ENCODE results near the gene CAP2.

Gene CAP2

DNA sequence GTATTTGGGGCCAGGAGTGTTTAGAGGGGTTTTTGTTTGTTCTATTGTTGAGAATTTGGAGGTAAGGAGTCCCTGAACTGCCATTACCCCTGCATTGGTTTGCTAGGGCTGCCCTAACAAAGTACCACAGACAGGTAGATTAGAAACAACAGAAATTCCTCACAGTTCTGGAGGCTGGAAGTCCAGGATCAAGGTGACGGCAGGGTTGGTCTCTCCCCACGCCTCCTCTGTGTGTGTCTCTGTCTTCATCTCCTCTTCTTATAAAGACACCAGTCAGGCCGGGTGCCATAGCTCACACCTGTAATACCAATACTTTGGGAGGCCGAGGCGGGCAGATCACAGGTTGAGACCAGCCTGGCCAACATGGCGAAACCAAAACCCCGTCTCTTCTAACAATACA is 109.7 kb downstream of the CAP2 start:
- Histone ChIP-seq H3K36me3 (ENCODE audit: control insufficient read depth, insufficient read depth, low read length) (no peaks in the 10 kb centered on the region), H3K4me3 (ENCODE audit: low read depth, low read length) (no peak overlapping the region), H3K4me1 (ENCODE audit: control insufficient read depth, insufficient read depth, low read length) (no peaks in the 10 kb centered on the region), H3K27me3 (ENCODE audit: control insufficient read depth, insufficient read depth, low read length) (no peaks in the 10 kb centered on the region), H3K9me3 (ENCODE audit: control insufficient read depth, insufficient read depth, low read length) (no peaks in the 10 kb centered on the region), H3K9ac (ENCODE audit: low read depth, low read length) (no peak overlapping the region), H3K27ac (ENCODE audit: low read depth, low read length) (no peak overlapping the region)

DNA sequence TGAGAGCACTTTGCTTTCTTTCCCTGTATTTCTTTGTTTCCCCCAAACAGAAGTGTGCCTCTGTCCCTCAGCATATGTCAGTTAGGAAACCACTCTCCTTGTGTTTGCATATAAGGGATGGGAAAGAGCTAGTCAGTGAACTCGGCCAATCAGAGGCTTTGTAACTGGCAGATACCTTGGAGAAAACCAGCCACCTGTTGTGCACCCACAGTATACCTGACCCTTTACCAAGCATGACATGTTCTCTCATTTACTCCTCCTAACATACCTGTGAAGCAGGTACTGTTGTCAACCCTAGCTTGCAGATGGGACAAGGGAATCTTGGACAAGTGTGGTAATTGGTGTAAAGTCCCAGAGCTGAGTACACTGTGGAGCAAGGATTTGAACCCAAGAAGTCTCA is 110.6 kb downstream of the CAP2 start:
- no peak overlapping the region for H3K9ac ChIP-seq (ENCODE audit: low read depth, low read length)
- no peak overlapping the region for H3K4me3 ChIP-seq (ENCODE audit: low read depth, low read length)
- no peaks in the 10 kb centered on the region for H3K9me3 ChIP-seq (ENCODE audit: control insufficient read depth, insufficient read depth, low read length)
- H3K27me3 ChIP-seq (ENCODE audit: control insufficient read depth, insufficient read depth, low read length): no peaks in the 10 kb centered on the region
- no peak overlapping the region for H3K27ac ChIP-seq (ENCODE audit: low read depth, low read length)
- no peaks in the 10 kb centered on the region for H3K36me3 ChIP-seq (ENCODE audit: control insufficient read depth, insufficient read depth, low read length)
- no peaks in the 10 kb centered on the region for H3K4me1 ChIP-seq (ENCODE audit: control insufficient read depth, insufficient read depth, low read length)

DNA sequence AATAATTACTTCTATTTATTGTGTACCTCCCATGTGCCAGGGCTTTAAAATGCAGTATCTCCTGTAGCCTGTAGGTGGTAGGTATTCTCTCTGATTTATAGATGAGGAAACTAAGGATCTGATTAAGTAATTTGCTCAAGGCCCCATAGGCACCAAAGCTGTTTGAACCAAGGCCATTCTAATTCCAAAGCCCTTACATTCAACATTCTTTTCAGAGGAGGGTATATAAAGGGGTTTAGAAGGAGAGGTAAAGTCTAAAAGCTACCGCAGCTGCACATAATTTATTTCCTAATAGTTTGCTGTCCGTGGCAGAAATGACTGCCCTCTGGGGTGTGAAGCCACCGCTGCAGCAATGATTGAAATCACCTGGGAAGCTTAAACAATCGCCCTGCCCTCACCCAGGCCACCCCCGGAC is 111.7 kb downstream of the CAP2 start:
- Histone ChIP-seq H3K4me3 (ENCODE audit: low read depth, low read length) (no peak overlapping the region), H3K27ac (ENCODE audit: low read depth, low read length) (no peak overlapping the region), H3K9ac (ENCODE audit: low read depth, low read length) (no peak overlapping the region), H3K9me3 (ENCODE audit: control insufficient read depth, insufficient read depth, low read length) (no peaks in the 10 kb centered on the region), H3K27me3 (ENCODE audit: control insufficient read depth, insufficient read depth, low read length) (no peaks in the 10 kb centered on the region), H3K4me1 (ENCODE audit: control insufficient read depth, insufficient read depth, low read length) (no peaks in the 10 kb centered on the region), H3K36me3 (ENCODE audit: control insufficient read depth, insufficient read depth, low read length) (no peaks in the 10 kb centered on the region)

DNA sequence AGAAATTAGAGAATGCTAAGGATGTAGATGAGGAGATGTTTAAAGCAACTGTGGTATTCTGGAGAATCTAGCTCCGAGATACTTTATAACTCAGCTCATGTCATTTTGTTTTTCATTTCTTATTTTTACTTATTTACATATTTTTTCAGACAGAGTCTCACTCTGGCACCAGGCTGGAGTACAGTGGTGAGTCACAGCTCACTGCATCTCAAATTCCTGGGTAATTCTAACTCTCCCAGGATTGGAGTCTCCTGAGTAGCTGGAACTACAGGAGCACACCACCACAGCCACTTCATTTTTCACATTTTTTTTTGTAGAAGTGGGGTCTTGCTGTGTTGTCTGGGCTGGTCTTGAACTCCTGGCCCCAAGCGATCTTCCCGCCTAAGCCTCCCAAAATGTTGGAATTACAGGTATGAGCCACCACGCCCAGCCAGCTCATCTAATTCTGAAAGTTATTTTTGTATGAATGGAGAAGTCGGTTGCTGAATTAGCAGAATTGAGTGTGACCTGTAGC is 112.4 kb downstream of the CAP2 start:
- H3K4me3 ChIP-seq (ENCODE audit: low read depth, low read length): no peak overlapping the region
- no peaks in the 10 kb centered on the region for H3K9me3 ChIP-seq (ENCODE audit: control insufficient read depth, insufficient read depth, low read length)
- no peak overlapping the region for H3K9ac ChIP-seq (ENCODE audit: low read depth, low read length)
- no peaks in the 10 kb centered on the region for H3K27me3 ChIP-seq (ENCODE audit: control insufficient read depth, insufficient read depth, low read length)
- no peaks in the 10 kb centered on the region for H3K36me3 ChIP-seq (ENCODE audit: control insufficient read depth, insufficient read depth, low read length)
- H3K4me1 ChIP-seq (ENCODE audit: control insufficient read depth, insufficient read depth, low read length): no peaks in the 10 kb centered on the region
- H3K27ac ChIP-seq (ENCODE audit: low read depth, low read length): no peak overlapping the region

DNA sequence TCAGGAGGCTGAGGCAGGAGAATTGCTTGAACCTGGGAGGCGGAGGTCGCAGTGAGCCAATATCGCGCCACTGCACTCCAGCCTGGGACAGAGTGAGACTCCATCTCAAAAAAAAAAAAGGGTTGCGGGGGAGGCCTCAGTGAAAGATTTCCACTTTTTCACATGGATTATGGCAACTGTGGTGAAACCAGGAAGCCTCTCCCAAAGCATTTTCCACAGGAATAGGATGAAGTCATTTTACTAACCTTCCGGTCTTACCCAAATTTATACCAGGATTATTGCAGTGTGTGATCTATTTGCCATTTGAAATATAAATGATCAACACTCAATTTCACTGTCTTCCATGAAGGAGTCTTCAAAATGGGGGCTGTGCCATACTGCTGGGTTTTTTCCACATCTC is 113.1 kb downstream of the CAP2 start:
- no peak overlapping the region for H3K9ac ChIP-seq (ENCODE audit: low read depth, low read length)
- H3K27ac ChIP-seq (ENCODE audit: low read depth, low read length): no peak overlapping the region
- no peaks in the 10 kb centered on the region for H3K4me1 ChIP-seq (ENCODE audit: control insufficient read depth, insufficient read depth, low read length)
- H3K36me3 ChIP-seq (ENCODE audit: control insufficient read depth, insufficient read depth, low read length): no peaks in the 10 kb centered on the region
- no peak overlapping the region for H3K4me3 ChIP-seq (ENCODE audit: low read depth, low read length)
- H3K9me3 ChIP-seq (ENCODE audit: control insufficient read depth, insufficient read depth, low read length): no peaks in the 10 kb centered on the region
- H3K27me3 ChIP-seq (ENCODE audit: control insufficient read depth, insufficient read depth, low read length): no peaks in the 10 kb centered on the region

DNA sequence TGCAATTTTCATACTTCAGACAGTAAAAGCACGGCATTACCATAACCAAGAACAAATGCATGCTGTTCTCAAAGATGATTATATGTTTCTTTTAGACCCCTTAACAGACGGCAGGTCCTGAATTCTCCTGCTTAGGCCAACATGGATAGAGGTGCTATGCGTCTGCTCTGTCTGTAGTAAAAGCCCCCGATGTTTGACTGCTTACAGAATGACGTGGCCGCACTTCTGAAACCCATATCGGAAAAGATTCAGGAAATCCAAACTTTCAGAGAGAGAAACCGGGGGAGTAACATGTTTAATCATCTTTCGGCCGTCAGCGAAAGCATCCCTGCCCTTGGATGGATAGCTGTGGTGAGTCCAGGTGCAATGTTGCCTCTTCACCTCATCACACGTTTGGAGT is 113.6 kb downstream of the CAP2 start:
- H3K4me3 ChIP-seq (ENCODE audit: low read depth, low read length): no peak overlapping the region
- no peaks in the 10 kb centered on the region for H3K4me1 ChIP-seq (ENCODE audit: control insufficient read depth, insufficient read depth, low read length)
- no peaks in the 10 kb centered on the region for H3K36me3 ChIP-seq (ENCODE audit: control insufficient read depth, insufficient read depth, low read length)
- H3K9ac ChIP-seq (ENCODE audit: low read depth, low read length): no peak overlapping the region
- no peaks in the 10 kb centered on the region for H3K27me3 ChIP-seq (ENCODE audit: control insufficient read depth, insufficient read depth, low read length)
- no peaks in the 10 kb centered on the region for H3K9me3 ChIP-seq (ENCODE audit: control insufficient read depth, insufficient read depth, low read length)
- H3K27ac ChIP-seq (ENCODE audit: low read depth, low read length): no peak overlapping the region

DNA sequence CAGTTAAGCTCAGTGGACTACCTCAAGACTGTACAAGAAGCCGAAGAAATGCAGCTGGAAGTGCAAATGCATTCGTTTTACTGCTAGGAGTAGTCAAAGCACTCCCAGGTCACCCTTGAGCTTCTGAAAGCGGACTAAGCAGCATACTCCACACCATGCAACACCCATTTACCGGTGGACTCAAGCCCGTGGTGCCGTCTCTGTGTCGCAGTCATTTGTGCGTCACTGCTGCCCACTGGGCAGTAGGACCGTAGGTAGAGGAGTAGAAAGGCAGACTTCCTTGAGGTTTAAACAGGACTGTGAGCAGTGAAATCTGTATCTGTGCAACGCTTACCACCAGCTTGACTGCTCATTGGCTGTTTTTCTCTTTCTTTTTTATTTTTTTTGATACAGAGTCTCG is 117.7 kb downstream of the CAP2 start:
- H3K9ac ChIP-seq (ENCODE audit: low read depth, low read length): no peak overlapping the region
- no peak overlapping the region for H3K4me3 ChIP-seq (ENCODE audit: low read depth, low read length)
- H3K9me3 ChIP-seq (ENCODE audit: control insufficient read depth, insufficient read depth, low read length): no peaks in the 10 kb centered on the region
- no peaks in the 10 kb centered on the region for H3K36me3 ChIP-seq (ENCODE audit: control insufficient read depth, insufficient read depth, low read length)
- no peak overlapping the region for H3K27ac ChIP-seq (ENCODE audit: low read depth, low read length)
- no peaks in the 10 kb centered on the region for H3K27me3 ChIP-seq (ENCODE audit: control insufficient read depth, insufficient read depth, low read length)
- no peaks in the 10 kb centered on the region for H3K4me1 ChIP-seq (ENCODE audit: control insufficient read depth, insufficient read depth, low read length)

DNA sequence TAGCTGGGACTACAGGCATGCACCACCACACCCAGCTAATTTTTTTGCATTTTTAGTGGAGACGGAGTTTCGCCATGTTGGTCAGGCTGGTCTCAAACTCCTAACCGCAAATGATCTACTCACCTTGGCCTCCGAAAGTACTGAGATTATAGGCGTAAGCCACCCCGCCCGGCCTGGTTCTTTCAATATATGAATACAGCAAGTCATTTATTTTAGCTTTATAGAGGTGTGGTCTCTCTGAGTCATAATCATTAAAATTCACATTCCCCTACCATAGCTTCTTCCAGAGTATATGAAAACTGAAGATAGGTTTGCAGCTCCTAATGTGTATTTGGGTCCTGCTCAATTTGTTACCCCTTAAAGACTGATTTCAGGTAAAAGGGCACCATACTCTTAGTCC is 118.2 kb downstream of the CAP2 start:
- H3K27ac ChIP-seq (ENCODE audit: low read depth, low read length): no peak overlapping the region
- H3K36me3 ChIP-seq (ENCODE audit: control insufficient read depth, insufficient read depth, low read length): no peaks in the 10 kb centered on the region
- H3K9ac ChIP-seq (ENCODE audit: low read depth, low read length): no peak overlapping the region
- H3K27me3 ChIP-seq (ENCODE audit: control insufficient read depth, insufficient read depth, low read length): no peaks in the 10 kb centered on the region
- no peaks in the 10 kb centered on the region for H3K9me3 ChIP-seq (ENCODE audit: control insufficient read depth, insufficient read depth, low read length)
- H3K4me1 ChIP-seq (ENCODE audit: control insufficient read depth, insufficient read depth, low read length): no peaks in the 10 kb centered on the region
- no peak overlapping the region for H3K4me3 ChIP-seq (ENCODE audit: low read depth, low read length)

DNA sequence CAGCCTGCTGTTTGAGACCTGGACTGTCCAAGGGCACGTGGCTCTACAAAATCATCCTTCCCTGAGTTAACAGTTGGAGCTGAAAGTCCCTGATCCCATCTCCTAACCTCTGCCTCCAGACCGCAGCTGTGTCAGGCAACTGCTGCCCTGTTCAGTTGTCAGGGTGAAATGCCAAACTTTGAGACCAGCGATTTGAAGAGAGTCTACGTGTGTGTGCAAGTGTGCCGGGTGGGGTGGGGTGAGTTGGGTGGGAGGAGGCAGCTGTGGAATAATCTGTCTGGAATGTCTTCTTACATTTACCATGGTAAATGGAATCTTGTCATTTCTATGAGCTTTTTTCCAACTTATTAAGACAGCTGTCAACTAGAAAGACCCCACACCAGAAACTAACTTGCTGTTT is 125.7 kb downstream of the CAP2 start:
- H3K27ac ChIP-seq (ENCODE audit: low read depth, low read length): no peak overlapping the region

DNA sequence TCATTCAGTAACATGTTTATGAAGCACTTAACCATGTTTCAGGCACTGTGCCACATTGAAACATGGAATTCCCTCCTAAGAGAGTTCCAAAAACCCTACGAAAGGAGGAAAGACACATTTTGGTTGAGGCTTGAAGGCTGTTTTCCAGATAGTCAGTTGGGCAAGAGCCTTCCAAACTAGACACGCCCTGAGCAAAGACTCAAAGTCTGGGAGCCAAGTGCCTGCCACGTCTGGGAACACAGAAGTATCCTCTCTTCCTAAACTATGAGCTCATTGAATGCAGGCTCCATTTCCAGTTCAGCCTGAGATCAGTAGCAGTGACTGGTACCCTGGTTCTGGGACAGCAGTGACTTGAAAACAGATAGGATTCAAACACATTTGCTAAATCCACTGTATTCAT is 132.2 kb downstream of the CAP2 start:
- no peak overlapping the region for H3K9ac ChIP-seq (ENCODE audit: low read depth, low read length)
- H3K9me3 ChIP-seq (ENCODE audit: control insufficient read depth, insufficient read depth, low read length): no peaks in the 10 kb centered on the region
- no peak overlapping the region for H3K27ac ChIP-seq (ENCODE audit: low read depth, low read length)
- no peak overlapping the region for H3K4me3 ChIP-seq (ENCODE audit: low read depth, low read length)
- no peaks in the 10 kb centered on the region for H3K36me3 ChIP-seq (ENCODE audit: control insufficient read depth, insufficient read depth, low read length)
- H3K4me1 ChIP-seq (ENCODE audit: control insufficient read depth, insufficient read depth, low read length): no peaks in the 10 kb centered on the region
- H3K27me3 ChIP-seq (ENCODE audit: control insufficient read depth, insufficient read depth, low read length): no peaks in the 10 kb centered on the region

More for the DNA sequence above, 125.7 kb downstream of the CAP2 start:
- Histone ChIP-seq H3K9me3 (ENCODE audit: control insufficient read depth, insufficient read depth, low read length) (no peaks in the 10 kb centered on the region), H3K9ac (ENCODE audit: low read depth, low read length) (no peak overlapping the region), H3K36me3 (ENCODE audit: control insufficient read depth, insufficient read depth, low read length) (no peaks in the 10 kb centered on the region), H3K4me1 (ENCODE audit: control insufficient read depth, insufficient read depth, low read length) (no peaks in the 10 kb centered on the region), H3K27me3 (ENCODE audit: control insufficient read depth, insufficient read depth, low read length) (no peaks in the 10 kb centered on the region), H3K4me3 (ENCODE audit: low read depth, low read length) (no peak overlapping the region)

DNA sequence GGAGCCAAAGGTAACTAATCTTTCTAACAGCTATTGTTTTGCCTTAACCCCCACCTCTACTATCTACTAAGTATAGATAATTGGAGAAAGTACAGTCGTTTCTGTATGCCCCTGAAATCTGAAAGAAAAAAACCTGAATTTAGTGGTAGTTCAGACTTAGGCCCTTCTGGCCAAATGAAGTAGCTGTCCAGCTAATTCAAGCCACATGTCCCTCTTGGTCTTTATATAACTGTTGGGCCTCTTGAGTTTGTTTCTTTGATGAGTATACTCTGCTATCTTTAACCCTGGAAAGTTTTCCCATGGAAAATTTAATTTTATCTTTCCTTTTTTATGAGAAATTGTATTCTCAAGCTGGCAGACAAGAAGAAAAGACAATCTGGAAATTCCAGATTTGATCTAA is 133.7 kb downstream of the CAP2 start:
- no peak overlapping the region for H3K4me3 ChIP-seq (ENCODE audit: low read depth, low read length)
- H3K36me3 ChIP-seq (ENCODE audit: control insufficient read depth, insufficient read depth, low read length): no peaks in the 10 kb centered on the region
- H3K9me3 ChIP-seq (ENCODE audit: control insufficient read depth, insufficient read depth, low read length): no peaks in the 10 kb centered on the region
- no peak overlapping the region for H3K27ac ChIP-seq (ENCODE audit: low read depth, low read length)
- H3K27me3 ChIP-seq (ENCODE audit: control insufficient read depth, insufficient read depth, low read length): no peaks in the 10 kb centered on the region
- H3K4me1 ChIP-seq (ENCODE audit: control insufficient read depth, insufficient read depth, low read length): no peaks in the 10 kb centered on the region
- H3K9ac ChIP-seq (ENCODE audit: low read depth, low read length): no peak overlapping the region

DNA sequence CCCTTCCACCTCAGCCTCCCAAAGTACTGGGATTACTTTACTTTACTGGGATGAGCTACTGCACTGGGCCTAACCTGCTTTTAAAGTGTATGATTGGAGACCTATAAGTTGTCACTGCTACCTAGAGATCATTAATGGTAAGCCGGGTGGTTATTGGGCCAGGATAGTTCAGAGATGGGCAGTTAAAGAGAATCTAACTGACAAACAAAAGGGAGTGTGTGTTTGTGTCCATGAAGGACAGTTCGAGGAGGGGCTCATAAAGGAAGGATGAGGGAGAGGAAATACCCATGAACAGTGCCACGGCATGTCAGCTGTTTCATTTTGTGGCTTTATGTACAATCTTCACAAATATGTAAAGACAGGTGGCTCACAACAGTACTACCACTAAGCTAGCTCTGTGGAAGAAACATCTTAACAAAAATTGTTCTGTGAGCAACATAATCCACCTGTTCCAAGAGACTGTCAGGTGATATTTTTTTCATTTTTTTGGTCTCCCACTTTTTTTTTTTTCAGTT is 137.0 kb downstream of the CAP2 start:
- H3K36me3 ChIP-seq (ENCODE audit: control insufficient read depth, insufficient read depth, low read length): no peaks in the 10 kb centered on the region
- H3K9ac ChIP-seq (ENCODE audit: low read depth, low read length): no peak overlapping the region
- no peak overlapping the region for H3K4me3 ChIP-seq (ENCODE audit: low read depth, low read length)
- no peaks in the 10 kb centered on the region for H3K4me1 ChIP-seq (ENCODE audit: control insufficient read depth, insufficient read depth, low read length)
- no peaks in the 10 kb centered on the region for H3K9me3 ChIP-seq (ENCODE audit: control insufficient read depth, insufficient read depth, low read length)
- no peak overlapping the region for H3K27ac ChIP-seq (ENCODE audit: low read depth, low read length)
- no peaks in the 10 kb centered on the region for H3K27me3 ChIP-seq (ENCODE audit: control insufficient read depth, insufficient read depth, low read length)

Measured in HUES48 (cell line).